ENCODE results near the gene ATP2B2. TPM values are rescaled to one million over a fixed set of nuclear protein-coding genes. Genes with fewer than 3 reads are reported as not detected.

The ATP2B2 gene
- total RNA-seq, 1 experiment from 2014 or later, result not detected

DNA sequence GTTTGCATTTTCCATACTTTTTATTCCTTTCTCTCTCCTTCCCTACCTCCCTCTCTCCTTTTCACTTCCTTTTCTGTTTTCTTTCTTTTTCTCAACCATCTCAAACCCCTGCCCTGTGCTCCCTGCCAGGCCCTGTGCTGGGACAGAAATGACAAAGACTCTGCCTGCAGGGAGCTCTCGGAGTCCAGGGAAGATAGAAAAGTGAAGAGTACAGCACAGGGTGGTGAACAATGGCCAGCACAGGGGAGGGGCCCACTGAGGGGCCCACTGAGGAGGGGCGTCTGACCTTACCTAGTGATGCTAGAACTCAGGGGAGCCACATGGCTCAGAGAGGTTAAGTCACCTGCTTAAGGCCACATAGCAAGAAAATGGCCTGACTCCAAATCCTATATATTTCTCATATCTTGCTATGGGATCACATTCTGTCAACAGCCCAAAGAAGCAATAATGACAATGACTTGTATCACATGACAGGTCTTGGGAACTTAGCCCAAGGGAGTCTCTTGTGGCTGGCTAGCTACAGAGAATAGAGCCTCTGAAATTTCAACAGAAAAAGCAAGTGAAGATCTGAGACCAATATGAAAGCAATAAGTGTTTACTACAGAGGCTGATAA, 44.3 kb upstream of the ATP2B2 start:
- no peaks in the 10 kb centered on the region for H3K79me2 ChIP-seq (ENCODE audit: insufficient read depth, low read length)
- ChIA-PET POLR2A (no interaction called here), CTCF (no interaction called here), RAD21 (ENCODE audit: low non-redundant PET in 1 of 2, low total read pairs in 2 of 2, uncharacterized antibody in 2 of 2, unreplicated experiment in 2 of 2) (no interaction called here)
- no peak overlapping the region for H3K4me2 ChIP-seq (ENCODE audit: low read length)
- ATAC-seq (no peak), DNase-seq (ENCODE audit: low read depth, low spot score) (no peak)
- no peaks in the 10 kb centered on the region for H3K36me3 ChIP-seq (ENCODE audit: control insufficient read depth in 1 of 2, insufficient read depth in 2 of 2, low read length in 2 of 2)
- no peak overlapping the region for H3K27ac ChIP-seq (ENCODE audit: low read depth, low read length)
- H3K4me3 ChIP-seq (replicated peaks in 1 of 2; ENCODE audit: low read depth in 1 of 2, low read length in 2 of 2), result no peak overlapping the region
- H2AFZ ChIP-seq (ENCODE audit: low read depth, low read length, poor library complexity, severe bottlenecking), result no peak overlapping the region
- no peak for TF ChIP-seq SP1 (IDR thresholded peaks at IDR 0.05; ENCODE audit: low read depth)
- no peak for TF ChIP-seq FOSL1 (IDR thresholded peaks at IDR 0.05; ENCODE audit: low read depth)
- no peak for TF ChIP-seq CBX3 (IDR thresholded peaks at IDR 0.05; ENCODE audit: low read depth)
- TF ChIP-seq MAX (IDR thresholded peaks at IDR 0.05), result no peak
- TF ChIP-seq, protein P1, sequence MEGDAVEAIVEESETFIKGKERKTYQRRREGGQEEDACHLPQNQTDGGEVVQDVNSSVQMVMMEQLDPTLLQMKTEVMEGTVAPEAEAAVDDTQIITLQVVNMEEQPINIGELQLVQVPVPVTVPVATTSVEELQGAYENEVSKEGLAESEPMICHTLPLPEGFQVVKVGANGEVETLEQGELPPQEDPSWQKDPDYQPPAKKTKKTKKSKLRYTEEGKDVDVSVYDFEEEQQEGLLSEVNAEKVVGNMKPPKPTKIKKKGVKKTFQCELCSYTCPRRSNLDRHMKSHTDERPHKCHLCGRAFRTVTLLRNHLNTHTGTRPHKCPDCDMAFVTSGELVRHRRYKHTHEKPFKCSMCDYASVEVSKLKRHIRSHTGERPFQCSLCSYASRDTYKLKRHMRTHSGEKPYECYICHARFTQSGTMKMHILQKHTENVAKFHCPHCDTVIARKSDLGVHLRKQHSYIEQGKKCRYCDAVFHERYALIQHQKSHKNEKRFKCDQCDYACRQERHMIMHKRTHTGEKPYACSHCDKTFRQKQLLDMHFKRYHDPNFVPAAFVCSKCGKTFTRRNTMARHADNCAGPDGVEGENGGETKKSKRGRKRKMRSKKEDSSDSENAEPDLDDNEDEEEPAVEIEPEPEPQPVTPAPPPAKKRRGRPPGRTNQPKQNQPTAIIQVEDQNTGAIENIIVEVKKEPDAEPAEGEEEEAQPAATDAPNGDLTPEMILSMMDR (IDR thresholded peaks at IDR 0.05 in 2 of 3, conservative IDR thresholded peaks at IDR 0.05 in 1 of 3; ENCODE audit: borderline replicate concordance in 1 of 3, insufficient read depth in 1 of 3, low read depth in 2 of 3, low read length in 2 of 3), result no peak
- no peak for TF ChIP-seq JUND (IDR thresholded peaks at IDR 0.05)
- no peaks in the 10 kb centered on the region for H3K9me2 ChIP-seq (ENCODE audit: insufficient read depth)
- H3K9me3 ChIP-seq (ENCODE audit: control insufficient read depth in 1 of 2, insufficient read depth in 1 of 2, low read depth in 1 of 2, low read length in 2 of 2), result no peaks in the 10 kb centered on the region
- no peak overlapping the region for H3K9ac ChIP-seq (ENCODE audit: low read length)
- BruUV-seq (replicated peaks), result no TSS peak
- H4K20me1 ChIP-seq (ENCODE audit: insufficient read depth), result no peaks in the 10 kb centered on the region
- no peaks in the 10 kb centered on the region; the same call in 1 of the 2 replicates for H3K27me3 ChIP-seq (ENCODE audit: insufficient read depth, low read length)
- intact Hi-C loops (cut with micrococcal nuclease), result no loop called here
- H3K4me1 ChIP-seq (ENCODE audit: control insufficient read depth in 1 of 2, insufficient read depth in 2 of 2, low read length in 2 of 2), result peaks cover 14 to 33% of the 10 kb centered on the region in 2 experiments; a peak in 3 of 4 replicates

DNA sequence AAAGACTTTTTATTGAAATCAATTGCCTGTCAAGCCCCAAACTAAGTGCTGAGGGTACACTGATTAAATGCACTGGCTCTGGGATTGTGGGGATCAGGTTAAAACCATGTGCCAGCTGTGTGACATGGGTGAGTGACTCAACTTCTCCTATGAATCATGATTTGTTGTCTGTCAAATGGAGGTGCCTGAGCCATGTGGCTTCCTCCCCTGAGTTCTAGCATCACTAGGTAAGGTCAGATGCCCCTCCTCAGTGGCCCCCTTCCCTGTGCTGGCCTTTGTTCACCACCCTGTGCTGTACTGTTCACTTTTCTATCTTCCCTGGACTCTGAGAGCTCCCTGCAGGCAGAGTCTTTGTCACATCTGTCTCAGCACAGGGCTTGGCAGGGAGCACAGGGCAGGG, 43.6 kb upstream of the ATP2B2 start:
- CTCF ChIA-PET, result no interaction called here
- Histone ChIP-seq H3K9me2 (ENCODE audit: insufficient read depth) (no peaks in the 10 kb centered on the region), H3K4me1 (ENCODE audit: control insufficient read depth in 1 of 2, insufficient read depth in 2 of 2, low read length in 2 of 2) (peaks cover 14 to 33% of the 10 kb centered on the region in 2 experiments; a peak in 3 of 4 replicates), H3K27ac (ENCODE audit: low read depth, low read length) (no peak overlapping the region), H3K27me3 (ENCODE audit: insufficient read depth, low read length) (no peaks in the 10 kb centered on the region; the same call in 1 of the 2 replicates), H4K20me1 (ENCODE audit: insufficient read depth) (no peaks in the 10 kb centered on the region), H3K36me3 (ENCODE audit: control insufficient read depth in 1 of 2, insufficient read depth in 2 of 2, low read length in 2 of 2) (no peaks in the 10 kb centered on the region), H3K9ac (ENCODE audit: low read length) (no peak overlapping the region), H3K9me3 (ENCODE audit: control insufficient read depth in 1 of 2, insufficient read depth in 1 of 2, low read depth in 1 of 2, low read length in 2 of 2) (no peaks in the 10 kb centered on the region), H2AFZ (ENCODE audit: low read depth, low read length, poor library complexity, severe bottlenecking) (no peak overlapping the region), H3K4me2 (ENCODE audit: low read length) (no peak overlapping the region), H3K79me2 (ENCODE audit: insufficient read depth, low read length) (no peaks in the 10 kb centered on the region), H3K4me3 (replicated peaks in 1 of 2; ENCODE audit: low read depth in 1 of 2, low read length in 2 of 2) (no peak overlapping the region)
- POLR2A ChIA-PET, result no interaction called here
- DNase-seq (ENCODE audit: low read depth, low spot score) (peak; percentile 16), ATAC-seq (no peak)
- TF ChIP-seq FOSL1 (IDR thresholded peaks at IDR 0.05; ENCODE audit: low read depth) (peak; percentile 95), EGR1 (IDR thresholded peaks at IDR 0.05; ENCODE audit: low read depth) (peak; percentile 28; the same call in 1 of the 2 replicates), MAX (IDR thresholded peaks at IDR 0.05) (peak; percentile 92), CBX3 (IDR thresholded peaks at IDR 0.05; ENCODE audit: low read depth) (peak; percentile 53; the same call in 1 of the 2 replicates), SIN3A (IDR thresholded peaks at IDR 0.05; ENCODE audit: low read depth) (0 out of 2 replicates have a peak, but pooled peaks have one; percentile 48), JUND (IDR thresholded peaks at IDR 0.05) (peak; percentile 89), SP1 (IDR thresholded peaks at IDR 0.05; ENCODE audit: low read depth) (peak; percentile 59), YY1 (IDR thresholded peaks at IDR 0.05; ENCODE audit: extremely low read depth, insufficient replicate concordance, low read depth, low read length) (no peak), ZFX (IDR thresholded peaks at IDR 0.05) (no peak), ELF1 (IDR thresholded peaks at IDR 0.05; ENCODE audit: borderline replicate concordance, low read depth) (no peak), SRF (IDR thresholded peaks at IDR 0.05; ENCODE audit: low read depth) (0 out of 2 replicates have a peak, but pooled peaks have one; percentile 38)
- TF ChIP-seq, protein P1 (IDR thresholded peaks at IDR 0.05 in 2 of 3, conservative IDR thresholded peaks at IDR 0.05 in 1 of 3; ENCODE audit: borderline replicate concordance in 1 of 3, insufficient read depth in 1 of 3, low read depth in 2 of 3, low read length in 2 of 3), result no peak
- intact Hi-C loops (cut with micrococcal nuclease), result no loop called here
- BruUV-seq (replicated peaks), result no TSS peak
- RAD21 ChIA-PET (ENCODE audit: low non-redundant PET in 1 of 2, low total read pairs in 2 of 2, uncharacterized antibody in 2 of 2, unreplicated experiment in 2 of 2), result no interaction called here

All from HCT116 (cell line).